Measurements from ENCODE around the gene TBC1D25. TPM values are rescaled to one million over a fixed set of nuclear protein-coding genes. Genes with fewer than 3 reads are reported as not detected.
A peak's percentile ranks its signal among the peaks of the same experiment; 100 is the strongest.

The TBC1D25 gene
- total RNA-seq, 4 donors from 2014 or later, result 8.1 to 27.7 (median 13.3) TPM

- DNase-seq, result no peak
- 68 to 82% methylated on average over 4 to 12 of the region's 13 CpGs for WGBS, 2 donors (ENCODE audit: low coverage in 1 of 2)
- Histone ChIP-seq H3K27ac (no peak overlapping the region), H3K27me3 (no peaks in the 10 kb centered on the region), H3K4me1 (no peaks in the 10 kb centered on the region), H3K9me3 (no peaks in the 10 kb centered on the region), H3K36me3 (no peaks in the 10 kb centered on the region), H3K4me3 (no peak overlapping the region)
- intact Hi-C loops (cut with DNase I; ENCODE audit: low total_unique reads), result no loop called here
- in situ Hi-C loops (cut with MboI; ENCODE audit: low pct_ligation_motif_present in 1 of 4, low pct_unique_long_range_greater_than_20kb in 1 of 4, low sequenced_read_pairs in 3 of 4), result no loop called here
- TF ChIP-seq EP300 (IDR thresholded peaks at IDR 0.05; ENCODE audit: low read depth) (no peak), POLR2A (IDR thresholded peaks at IDR 0.05) (no peak), POLR2AphosphoS5 (IDR thresholded peaks at IDR 0.05) (no peak), CTCF (IDR thresholded peaks at IDR 0.05) (no peak)
These were observed 50.1 kb downstream of the TBC1D25 start for GRCh38 chrX:48589482-48590162.

DNA sequence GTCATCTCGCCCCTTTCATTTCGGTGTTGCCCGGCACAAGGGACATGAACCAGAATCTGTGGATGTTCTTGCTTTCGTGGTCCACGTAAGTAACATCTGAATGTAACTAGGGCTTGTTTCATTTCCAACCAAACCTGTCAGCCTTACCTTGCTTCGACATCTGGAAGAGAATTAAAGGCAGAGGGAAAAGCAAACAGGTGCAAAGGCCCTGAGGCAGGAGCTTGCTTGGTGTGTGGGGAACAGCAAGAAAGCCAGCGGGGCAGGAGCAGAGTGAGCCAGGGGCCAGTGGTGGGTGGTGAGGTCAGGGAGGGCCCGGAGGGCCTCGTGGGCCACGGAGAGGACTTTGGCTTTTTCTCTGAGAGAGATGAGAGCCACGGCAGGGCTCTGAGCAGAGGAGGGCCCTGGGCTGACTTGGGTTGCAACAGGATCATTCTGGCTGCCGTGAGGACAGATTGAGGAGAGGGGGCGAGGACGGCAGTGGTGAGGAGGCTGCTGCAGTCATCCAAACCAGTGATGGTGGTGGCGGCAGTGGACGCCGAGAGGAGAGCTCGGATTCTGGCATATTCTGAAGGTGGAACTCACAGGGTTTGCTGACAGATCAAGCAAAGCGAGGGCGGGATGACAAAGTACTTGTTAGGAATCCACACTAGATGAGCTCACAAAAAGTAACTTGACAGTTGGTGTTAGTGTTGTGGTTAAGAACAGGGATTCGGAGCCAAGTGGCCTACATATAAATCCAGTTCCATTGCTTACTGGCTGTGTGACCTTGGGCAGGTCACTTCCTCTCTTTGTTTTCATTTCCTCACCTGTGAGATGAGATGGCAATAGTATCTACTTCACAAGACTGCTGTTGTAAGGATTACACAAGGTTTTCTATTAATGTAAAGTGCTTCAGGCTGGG is 50.9 kb downstream of the TBC1D25 start:
- H3K9me3 ChIP-seq, result no peaks in the 10 kb centered on the region
- intact Hi-C loops (cut with DNase I; ENCODE audit: low total_unique reads), result no loop called here
- H3K27me3 ChIP-seq, result no peaks in the 10 kb centered on the region
- TF ChIP-seq EP300 (IDR thresholded peaks at IDR 0.05; ENCODE audit: low read depth), result no peak
- TF ChIP-seq POLR2A (IDR thresholded peaks at IDR 0.05), result no peak
- TF ChIP-seq POLR2AphosphoS5 (IDR thresholded peaks at IDR 0.05), result no peak
- no peak for TF ChIP-seq CTCF (IDR thresholded peaks at IDR 0.05)
- WGBS, 2 donors (ENCODE audit: low coverage in 1 of 2), result 87% methylated on average over 21 of the region's 21 CpGs; no CpG with 5 or more reads in 1 of the 2 donors
- H3K4me1 ChIP-seq, result no peaks in the 10 kb centered on the region
- no peaks in the 10 kb centered on the region for H3K36me3 ChIP-seq
- H3K4me3 ChIP-seq, result no peak overlapping the region
- DNase-seq, result no peak
- H3K27ac ChIP-seq, result peak overlapping the region in 1 of 4 donors; percentile 24
- in situ Hi-C loops (cut with MboI; ENCODE audit: low pct_ligation_motif_present in 1 of 4, low pct_unique_long_range_greater_than_20kb in 1 of 4, low sequenced_read_pairs in 3 of 4), result no loop called here

DNA sequence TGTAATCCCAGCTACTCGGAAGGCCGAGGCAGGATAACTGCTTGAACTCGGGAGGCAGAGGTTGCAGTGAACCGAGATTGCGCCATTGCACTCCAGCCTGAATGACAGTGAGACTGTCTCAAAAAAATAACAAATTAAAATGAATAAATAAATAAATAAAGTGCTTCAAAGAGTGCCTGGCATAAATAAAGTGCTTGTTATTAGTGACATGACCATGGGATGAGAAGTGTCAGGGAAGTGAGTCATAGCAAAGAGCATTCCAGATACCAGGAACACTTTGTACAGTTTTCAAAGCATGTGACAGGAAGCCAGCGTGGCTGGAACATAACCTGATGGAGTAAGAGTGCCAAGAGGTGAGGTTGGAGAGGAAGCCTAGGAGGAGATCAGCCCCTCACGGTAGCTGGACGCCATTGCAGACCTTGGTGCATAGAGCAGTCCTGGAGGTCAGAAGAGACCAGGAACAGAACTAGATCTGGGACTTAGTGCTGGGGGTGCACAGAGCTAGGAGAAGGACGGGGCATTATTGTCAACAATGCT is 51.8 kb downstream of the TBC1D25 start:
- TF ChIP-seq EP300 (IDR thresholded peaks at IDR 0.05; ENCODE audit: low read depth) (peak; percentile 36), POLR2AphosphoS5 (IDR thresholded peaks at IDR 0.05) (peak in 1 of 3 donors; percentile 63), CTCF (IDR thresholded peaks at IDR 0.05) (peak in 1 of 5 experiments; percentile 11), POLR2A (IDR thresholded peaks at IDR 0.05) (no peak)
- peak overlapping the region in 1 of 4 donors; percentile 24 for H3K27ac ChIP-seq
- WGBS, 2 donors (ENCODE audit: low coverage in 1 of 2), result 72% methylated on average over 9 of the region's 9 CpGs; no CpG with 5 or more reads in 1 of the 2 donors
- H3K4me1 ChIP-seq, result no peaks in the 10 kb centered on the region
- intact Hi-C loops (cut with DNase I; ENCODE audit: low total_unique reads) (no loop called here), in situ Hi-C loops (cut with MboI; ENCODE audit: low pct_ligation_motif_present in 1 of 4, low pct_unique_long_range_greater_than_20kb in 1 of 4, low sequenced_read_pairs in 3 of 4) (no loop called here)
- no peaks in the 10 kb centered on the region for H3K36me3 ChIP-seq
- no peaks in the 10 kb centered on the region for H3K27me3 ChIP-seq
- peak; percentile 23 for DNase-seq
- no peaks in the 10 kb centered on the region for H3K9me3 ChIP-seq
- no peak overlapping the region for H3K4me3 ChIP-seq

- no peaks in the 10 kb centered on the region for H3K27me3 ChIP-seq
- peaks cover 0 to 5% (median 0%) of the 10 kb centered on the region in 4 donors for H3K4me1 ChIP-seq
- intact Hi-C loops (cut with DNase I; ENCODE audit: low total_unique reads), result no loop called here
- H3K9me3 ChIP-seq, result no peaks in the 10 kb centered on the region
- in situ Hi-C loops (cut with MboI; ENCODE audit: low pct_ligation_motif_present in 1 of 4, low pct_unique_long_range_greater_than_20kb in 1 of 4, low sequenced_read_pairs in 3 of 4), result no loop called here
- H3K4me3 ChIP-seq, result no peak overlapping the region
- no peaks in the 10 kb centered on the region for H3K36me3 ChIP-seq
- 78% methylated on average over 5 of the region's 5 CpGs; no CpG with 5 or more reads in 1 of the 2 donors for WGBS, 2 donors (ENCODE audit: low coverage in 1 of 2)
- no peak for DNase-seq
- H3K27ac ChIP-seq, result no peak overlapping the region
- TF ChIP-seq EP300 (IDR thresholded peaks at IDR 0.05; ENCODE audit: low read depth) (no peak), POLR2AphosphoS5 (IDR thresholded peaks at IDR 0.05) (no peak), POLR2A (IDR thresholded peaks at IDR 0.05) (no peak), CTCF (IDR thresholded peaks at IDR 0.05) (no peak)
These were observed 53.5 kb downstream of the TBC1D25 start for GRCh38 chrX:48592971-48593370.

Measured in transverse colon (tissue), 4 donors.